ENCODE data around the gene DDHD1. TPM values are rescaled to one million over a fixed set of nuclear protein-coding genes. Genes with fewer than 3 reads are reported as not detected.

Gene DDHD1
- total RNA-seq, 4 donors from 2014 or later, result 5.3 to 42.1 (median 12.6) TPM

DNA sequence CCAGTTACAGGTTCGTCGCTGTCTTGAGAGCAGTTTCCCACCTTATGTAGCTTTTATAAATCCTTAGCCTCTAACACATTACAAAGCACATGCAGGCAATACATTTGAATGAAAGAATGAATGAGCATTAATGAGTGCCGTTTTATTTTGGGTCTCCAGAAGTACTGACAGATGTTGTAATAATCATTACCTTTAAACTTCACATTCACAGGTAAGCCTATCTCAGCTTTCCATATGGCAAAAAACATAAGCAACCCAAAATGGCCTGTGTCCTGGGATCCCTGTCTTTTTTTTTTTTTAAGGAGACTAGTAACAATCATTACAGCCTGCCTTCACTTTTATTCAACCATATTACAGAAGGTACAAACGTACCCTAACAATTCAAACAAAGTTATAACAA, 149.3 kb downstream of the DDHD1 start:
- TF ChIP-seq POLR2A (IDR thresholded peaks at IDR 0.05) (no peak), CTCF (IDR thresholded peaks at IDR 0.05) (no peak)

GRCh38 chr14:53002576-53002975, 150.5 kb downstream of the DDHD1 start:
- Histone ChIP-seq H3K4me1 (no peaks in the 10 kb centered on the region), H3K27ac (no peak overlapping the region), H3K9me3 (no peaks in the 10 kb centered on the region), H3K27me3 (no peaks in the 10 kb centered on the region), H3K36me3 (no peaks in the 10 kb centered on the region), H3K4me3 (no peak overlapping the region)
- DNase-seq, result no peak
- TF ChIP-seq CTCF (IDR thresholded peaks at IDR 0.05) (no peak), POLR2A (IDR thresholded peaks at IDR 0.05) (no peak)

More for the DNA sequence above, 149.3 kb downstream of the DDHD1 start:
- no peak overlapping the region for H3K27ac ChIP-seq
- no peak overlapping the region for H3K4me3 ChIP-seq
- no peaks in the 10 kb centered on the region for H3K27me3 ChIP-seq
- no peaks in the 10 kb centered on the region for H3K4me1 ChIP-seq
- no peak for DNase-seq
- H3K36me3 ChIP-seq, result no peaks in the 10 kb centered on the region
- no peaks in the 10 kb centered on the region for H3K9me3 ChIP-seq

DNA sequence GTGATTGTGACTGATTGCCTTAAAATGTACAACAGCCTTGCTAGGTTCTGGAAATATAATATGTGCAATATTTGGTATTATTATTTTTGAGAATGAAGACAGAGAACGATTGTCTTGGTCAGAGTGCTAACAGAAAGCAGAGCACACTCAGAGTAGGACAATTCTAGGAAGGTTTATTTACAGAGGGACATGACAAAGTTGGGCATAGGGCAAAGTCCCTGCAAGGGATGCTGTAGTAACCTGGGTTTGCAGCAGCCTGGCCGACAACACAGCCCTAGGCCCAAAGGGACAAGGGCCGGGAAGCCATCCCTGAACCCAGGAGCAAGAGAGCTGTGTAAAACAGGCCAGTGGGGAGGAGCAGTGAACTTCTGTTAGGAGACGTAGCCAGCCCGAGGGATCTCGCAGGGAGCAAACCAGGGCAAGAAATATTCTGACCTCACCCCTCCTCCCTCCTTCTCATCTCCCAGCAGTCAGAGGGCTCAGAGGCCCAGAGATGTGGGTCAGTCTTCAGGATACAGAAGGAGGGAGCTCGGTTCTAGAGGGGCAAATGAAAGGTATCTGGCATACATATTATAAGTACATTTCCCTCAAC, 151.2 kb downstream of the DDHD1 start:
- no peak for DNase-seq
- no peaks in the 10 kb centered on the region for H3K4me1 ChIP-seq
- no peaks in the 10 kb centered on the region for H3K36me3 ChIP-seq
- no peaks in the 10 kb centered on the region for H3K9me3 ChIP-seq
- H3K27me3 ChIP-seq, result no peaks in the 10 kb centered on the region
- no peak for TF ChIP-seq CTCF (IDR thresholded peaks at IDR 0.05)
- TF ChIP-seq POLR2A (IDR thresholded peaks at IDR 0.05), result no peak
- H3K4me3 ChIP-seq, result no peak overlapping the region
- no peak overlapping the region for H3K27ac ChIP-seq

- no peaks in the 10 kb centered on the region for H3K27me3 ChIP-seq
- H3K4me3 ChIP-seq, result no peak overlapping the region
- no peaks in the 10 kb centered on the region for H3K4me1 ChIP-seq
- no peaks in the 10 kb centered on the region for H3K9me3 ChIP-seq
- no peak for DNase-seq
- H3K36me3 ChIP-seq, result no peaks in the 10 kb centered on the region
- TF ChIP-seq CTCF (IDR thresholded peaks at IDR 0.05) (no peak), POLR2A (IDR thresholded peaks at IDR 0.05) (no peak)
- peak overlapping the region in 2 of 4 donors; percentile 30 to 53 for H3K27ac ChIP-seq
These were observed 154.6 kb downstream of the DDHD1 start for GRCh38 chr14:52998376-52999015.

DNA sequence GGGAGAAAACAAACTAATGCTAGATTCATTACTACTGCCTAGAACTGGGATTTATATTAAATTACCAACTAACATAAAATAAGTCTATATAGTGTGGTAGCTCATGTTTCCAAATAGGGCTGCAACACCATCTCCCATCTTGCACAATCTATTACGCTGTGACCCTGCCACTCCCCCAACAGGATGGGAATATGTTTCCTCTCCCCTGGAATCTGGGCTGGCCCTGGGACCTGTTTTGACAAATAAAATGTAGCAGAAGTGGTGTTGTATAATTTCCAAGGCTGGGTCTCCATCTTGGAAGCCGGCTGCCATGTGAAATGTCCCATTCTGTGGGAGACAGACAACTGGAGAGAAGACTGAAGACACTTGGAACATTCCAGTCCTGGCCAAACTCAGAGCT, 156.6 kb downstream of the DDHD1 start:
- no peaks in the 10 kb centered on the region for H3K4me1 ChIP-seq
- H3K27ac ChIP-seq, result no peak overlapping the region
- H3K4me3 ChIP-seq, result no peak overlapping the region
- H3K36me3 ChIP-seq, result no peaks in the 10 kb centered on the region
- no peak for DNase-seq
- no peaks in the 10 kb centered on the region for H3K9me3 ChIP-seq
- H3K27me3 ChIP-seq, result no peaks in the 10 kb centered on the region
- TF ChIP-seq CTCF (IDR thresholded peaks at IDR 0.05) (no peak), POLR2A (IDR thresholded peaks at IDR 0.05) (no peak)

Data from Peyer's patch (tissue), 4 donors.